Measurements from ENCODE around the gene DEFB124. TPM values are rescaled to one million over a fixed set of nuclear protein-coding genes. Genes with fewer than 3 reads are reported as not detected.
"Not testable (repeated sequence)": the region's sequence is repeated elsewhere in the genome, so short reads cannot be mapped to it uniquely, and the experiment has no call there.

The DEFB124 gene
- total RNA-seq: not detected
- long read RNA-seq: 0 reads

GRCh38 chr20:31474758-31475427, at the start of gene DEFB124, which contains the start of gene REM1:
Gene DEFB124, minus strand, starts transcription at chr20:31475127. Its CDS starts 2,114 bp downstream, at chr20:31473013.
Gene REM1, plus strand, starts transcription at chr20:31475288. Its CDS starts 1,158 bp downstream, at chr20:31476446.
- H3K36me3 ChIP-seq: no peaks in the 10 kb centered on the region
- no peaks in the 10 kb centered on the region for H3K9me3 ChIP-seq
- H3K27ac ChIP-seq: no peak within 1 kb of the TSS
- H3K4me1 ChIP-seq: no peaks in the 10 kb centered on the region
- 3% methylated on average over 14 of the region's 33 CpGs for WGBS (ENCODE audit: insufficient coverage, low coverage, low lambda C conversion rate, missing lambda C conversion rate)
- H3K4me3 ChIP-seq: peak within 1 kb of the TSS; percentile 15 to 26 (median 20)
- intact Hi-C loops (cut with DNase I): no loop called here
- peak in 1 of 3 donors; percentile 51 for DNase-seq
- peak; percentile 38 to 76 (median 58) for ATAC-seq
- TF ChIP-seq CTCF (IDR thresholded peaks at IDR 0.05) (no peak), POLR2A (IDR thresholded peaks at IDR 0.05) (no peak)
- H3K27me3 ChIP-seq: no peaks in the 10 kb centered on the region

GRCh38 chr20:31523361-31524283, 48.7 kb upstream of the DEFB124 start:
- TF ChIP-seq CTCF (IDR thresholded peaks at IDR 0.05) (no peak), POLR2A (IDR thresholded peaks at IDR 0.05) (no peak)
- DNase-seq: no peak
- peaks cover 0 to 23% (median 6%) of the 10 kb centered on the region in 4 donors for H3K36me3 ChIP-seq
- H3K9me3 ChIP-seq: no peaks in the 10 kb centered on the region
- intact Hi-C loops (cut with DNase I): no loop called here
- ATAC-seq: peak; percentile 69 to 82 (median 73)
- H3K27me3 ChIP-seq: no peaks in the 10 kb centered on the region
- 61% methylated on average over 5 of the region's 8 CpGs for WGBS (ENCODE audit: insufficient coverage, low coverage, low lambda C conversion rate, missing lambda C conversion rate)
- no peak overlapping the region for H3K27ac ChIP-seq
- H3K4me1 ChIP-seq: no peaks in the 10 kb centered on the region
- no peak overlapping the region for H3K4me3 ChIP-seq

- peak in 2 of 4 donors; percentile 29 to 36 for ATAC-seq
- intact Hi-C loops (cut with DNase I): no loop called here
- TF ChIP-seq CTCF (IDR thresholded peaks at IDR 0.05) (no peak), POLR2A (IDR thresholded peaks at IDR 0.05) (no peak)
- DNase-seq: no peak
- H3K27me3 ChIP-seq: no peaks in the 10 kb centered on the region
- peaks cover 0 to 14% (median 4%) of the 10 kb centered on the region in 4 donors for H3K36me3 ChIP-seq
- H3K9me3 ChIP-seq: no peaks in the 10 kb centered on the region
- peaks cover 0 to 3% (median 0%) of the 10 kb centered on the region in 4 donors for H3K4me1 ChIP-seq
- WGBS (ENCODE audit: insufficient coverage, low coverage, low lambda C conversion rate, missing lambda C conversion rate): 85% methylated on average over 6 of the region's 6 CpGs
- no peak overlapping the region for H3K4me3 ChIP-seq
- H3K27ac ChIP-seq: no peak overlapping the region
Measured at GRCh38 chr20:31522731-31523130, 47.8 kb upstream of the DEFB124 start.

GRCh38 chr20:31521267-31521666, 46.3 kb upstream of the DEFB124 start:
- H3K27ac ChIP-seq; intact Hi-C loops (cut with DNase I); H3K4me3 ChIP-seq; H3K9me3 ChIP-seq; H3K36me3 ChIP-seq; ATAC-seq; DNase-seq; H3K27me3 ChIP-seq: not testable (repeated sequence)
- peaks cover 0 to 17% (median 6%) of the 10 kb centered on the region in 4 donors for H3K4me1 ChIP-seq
- 71% methylated on average over 6 of the region's 7 CpGs for WGBS (ENCODE audit: insufficient coverage, low coverage, low lambda C conversion rate, missing lambda C conversion rate)

Measured in right lobe of liver (tissue), 6 donors.